ENCODE measurements around the gene AFF3.

DNA sequence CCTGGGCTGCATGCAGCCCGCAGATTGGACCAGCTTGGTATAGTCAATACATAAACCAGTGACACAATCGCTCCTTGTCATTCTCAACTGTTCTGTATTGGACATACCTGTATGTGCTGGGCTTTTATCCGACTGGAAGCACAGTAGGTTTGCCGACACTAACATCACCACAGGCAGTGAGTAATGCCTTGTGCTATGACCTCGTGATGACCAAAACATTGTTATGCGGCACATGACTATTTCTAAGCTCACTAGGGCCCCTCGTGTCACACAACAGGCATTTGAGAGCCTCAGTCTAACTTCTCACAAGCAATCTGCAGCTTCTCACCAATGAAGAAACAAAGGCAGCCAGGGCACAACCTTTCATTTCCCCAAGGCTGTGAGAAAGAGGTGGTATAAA is 320.8 kb downstream of the AFF3 start:
- TF ChIP-seq, protein P1, sequence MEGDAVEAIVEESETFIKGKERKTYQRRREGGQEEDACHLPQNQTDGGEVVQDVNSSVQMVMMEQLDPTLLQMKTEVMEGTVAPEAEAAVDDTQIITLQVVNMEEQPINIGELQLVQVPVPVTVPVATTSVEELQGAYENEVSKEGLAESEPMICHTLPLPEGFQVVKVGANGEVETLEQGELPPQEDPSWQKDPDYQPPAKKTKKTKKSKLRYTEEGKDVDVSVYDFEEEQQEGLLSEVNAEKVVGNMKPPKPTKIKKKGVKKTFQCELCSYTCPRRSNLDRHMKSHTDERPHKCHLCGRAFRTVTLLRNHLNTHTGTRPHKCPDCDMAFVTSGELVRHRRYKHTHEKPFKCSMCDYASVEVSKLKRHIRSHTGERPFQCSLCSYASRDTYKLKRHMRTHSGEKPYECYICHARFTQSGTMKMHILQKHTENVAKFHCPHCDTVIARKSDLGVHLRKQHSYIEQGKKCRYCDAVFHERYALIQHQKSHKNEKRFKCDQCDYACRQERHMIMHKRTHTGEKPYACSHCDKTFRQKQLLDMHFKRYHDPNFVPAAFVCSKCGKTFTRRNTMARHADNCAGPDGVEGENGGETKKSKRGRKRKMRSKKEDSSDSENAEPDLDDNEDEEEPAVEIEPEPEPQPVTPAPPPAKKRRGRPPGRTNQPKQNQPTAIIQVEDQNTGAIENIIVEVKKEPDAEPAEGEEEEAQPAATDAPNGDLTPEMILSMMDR (IDR thresholded peaks at IDR 0.05) = no peak
- no peak for TF ChIP-seq POLR2A (IDR thresholded peaks at IDR 0.05)

Data from lower leg skin (tissue), 3 donors.